Mucosa of descending colon (tissue), 3 donors: ENCODE measurements around the gene LATS2. TPM values are rescaled to one million over a fixed set of nuclear protein-coding genes. Genes with fewer than 3 reads are reported as not detected.
A peak's percentile ranks its signal among the peaks of the same experiment; 100 is the strongest.

Source experiments
- ATAC-seq: fragments of 200-7000 bp; cut with Tn5 transposase; one replicate; pipeline ENCODE4 v1.9.1; 2020; ENCODE audit warnings: mild to moderate bottlenecking, moderate library complexity
- DNase-seq, 3 donors: peaks; one replicate each; pipeline ENCODE4 v3.0.0-alpha.2; 2020
- H3K36me3 ChIP-seq: fragments of 200-600 bp; one replicate; pipeline ENCODE4 v1.8.0; 2021; ENCODE audit warnings: low read depth, mild to moderate bottlenecking
- H3K4me1 ChIP-seq: fragments of 200-600 bp; one replicate; pipeline ENCODE4 v1.8.0; 2021; ENCODE audit warnings: low read depth, mild to moderate bottlenecking
- H3K4me3 ChIP-seq: fragments of 200-600 bp; one replicate; pipeline ENCODE4 v1.8.0; 2021; ENCODE audit warnings: mild to moderate bottlenecking
- H3K9me3 ChIP-seq: fragments of 200-600 bp; one replicate; pipeline ENCODE4 v1.8.0; 2021; ENCODE audit warnings: mild to moderate bottlenecking
- intact Hi-C, 2 donors: fragments of 100-400 bp; cut with DNase I in 1 of 2; cut with micrococcal nuclease in 1 of 2; formaldehyde crosslinking; loops; one replicate each; pipeline versions ENCODE4 v1.11.0 to v1.11.1; 2022; cut with DNase I, micrococcal nuclease
- total RNA-seq, 3 donors: library from RNA; stranded (reverse); fragmentation: NEBNext Ultra II Directional in 2 of 3; extraction: Animal tissue kit (Norgen Biotek cat#: 25700) in 2 of 3; gene quantifications; one replicate each; pipeline versions ENCODE4 v1.2.1 to v1.2.4, GENCODE V29; 2021 to 2023
- TF ChIP-seq, protein P1 (sequence below): fragments of 200-600 bp; IDR thresholded peaks from one replicate; pipeline ENCODE4 v1.8.0; 2022; ENCODE audit warnings: antibody characterized with exemption, mild to moderate bottlenecking
- donor health status: DM: no; HTN: no; CAD: no; lungs with moderate emphysema.
- donor health status: DM: no; HTN: no; CAD: no.
- donor health status: DM: no; HTN: yes; CAD: no.

LATS2 gene
- total RNA-seq, 3 donors from 2014 or later, result 9.1 to 25.9 (median 10.3) TPM

DNA sequence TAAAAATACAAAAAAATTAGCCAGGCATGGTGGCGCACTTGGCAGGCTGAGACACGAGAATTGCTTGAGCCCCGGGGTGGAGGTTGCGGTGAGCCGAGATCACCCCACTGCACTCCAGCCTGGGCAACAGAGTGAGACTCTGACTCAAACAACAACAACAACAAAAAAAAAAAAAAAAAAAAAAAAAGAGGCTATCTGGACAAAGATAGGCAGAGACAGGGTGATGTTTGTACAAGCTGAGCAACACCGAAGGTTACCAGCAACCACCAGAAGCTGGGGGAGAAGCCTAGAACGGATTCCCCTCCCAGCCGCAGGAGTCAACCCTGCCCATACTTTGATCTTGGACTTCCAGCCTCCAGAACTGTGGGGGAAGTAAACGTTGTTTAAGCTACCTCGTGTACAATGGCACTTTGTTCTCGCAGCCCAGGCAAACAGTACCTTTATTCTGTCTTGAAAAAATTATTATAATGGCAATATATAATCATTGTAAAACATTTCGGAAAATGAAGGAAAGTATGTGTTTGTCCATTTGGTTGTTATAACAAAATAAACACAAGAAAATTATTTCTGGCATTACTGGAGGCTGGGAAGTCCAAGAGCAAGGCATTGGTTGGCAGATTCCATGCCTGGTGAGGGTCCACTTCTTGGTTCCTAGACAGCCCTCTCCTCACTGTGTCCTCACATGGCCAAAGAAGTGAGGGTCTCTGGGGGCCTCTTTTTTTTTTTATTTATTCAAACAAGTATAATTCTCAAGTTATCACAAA, 39.8 kb upstream of the LATS2 start:
- DNase-seq (no peak), ATAC-seq (peak; percentile 18)
- H3K4me3 ChIP-seq, result no peak overlapping the region
- H3K9me3 ChIP-seq, result no peaks in the 10 kb centered on the region
- H3K36me3 ChIP-seq, result no peaks in the 10 kb centered on the region
- H3K4me1 ChIP-seq, result no peaks in the 10 kb centered on the region
- intact Hi-C loops, result no loop called here
- TF ChIP-seq, protein P1, sequence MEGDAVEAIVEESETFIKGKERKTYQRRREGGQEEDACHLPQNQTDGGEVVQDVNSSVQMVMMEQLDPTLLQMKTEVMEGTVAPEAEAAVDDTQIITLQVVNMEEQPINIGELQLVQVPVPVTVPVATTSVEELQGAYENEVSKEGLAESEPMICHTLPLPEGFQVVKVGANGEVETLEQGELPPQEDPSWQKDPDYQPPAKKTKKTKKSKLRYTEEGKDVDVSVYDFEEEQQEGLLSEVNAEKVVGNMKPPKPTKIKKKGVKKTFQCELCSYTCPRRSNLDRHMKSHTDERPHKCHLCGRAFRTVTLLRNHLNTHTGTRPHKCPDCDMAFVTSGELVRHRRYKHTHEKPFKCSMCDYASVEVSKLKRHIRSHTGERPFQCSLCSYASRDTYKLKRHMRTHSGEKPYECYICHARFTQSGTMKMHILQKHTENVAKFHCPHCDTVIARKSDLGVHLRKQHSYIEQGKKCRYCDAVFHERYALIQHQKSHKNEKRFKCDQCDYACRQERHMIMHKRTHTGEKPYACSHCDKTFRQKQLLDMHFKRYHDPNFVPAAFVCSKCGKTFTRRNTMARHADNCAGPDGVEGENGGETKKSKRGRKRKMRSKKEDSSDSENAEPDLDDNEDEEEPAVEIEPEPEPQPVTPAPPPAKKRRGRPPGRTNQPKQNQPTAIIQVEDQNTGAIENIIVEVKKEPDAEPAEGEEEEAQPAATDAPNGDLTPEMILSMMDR, result no peak

DNA sequence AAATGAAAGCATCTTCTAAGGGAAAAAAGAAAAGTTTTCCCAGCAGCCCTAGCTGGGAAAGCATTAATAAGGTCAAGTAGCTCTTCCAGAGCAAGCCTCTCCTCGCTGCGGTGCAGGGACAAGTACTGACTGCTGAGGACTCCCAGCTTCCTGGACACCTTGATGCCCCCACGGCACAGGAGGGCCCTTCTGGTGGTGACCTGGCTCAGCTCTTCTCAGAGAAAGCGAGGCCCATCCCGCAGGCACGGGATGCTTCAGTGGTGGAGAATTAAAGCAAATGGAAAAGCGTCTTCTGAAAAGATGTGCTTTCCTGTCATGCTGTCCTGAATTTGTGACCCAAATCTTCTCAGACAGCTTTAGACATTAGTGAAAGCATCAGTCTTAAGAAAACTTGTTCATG, 38.8 kb upstream of the LATS2 start:
- Histone ChIP-seq H3K36me3 (no peaks in the 10 kb centered on the region), H3K4me3 (no peak overlapping the region), H3K4me1 (no peaks in the 10 kb centered on the region), H3K9me3 (no peaks in the 10 kb centered on the region)
- ATAC-seq (no peak), DNase-seq (no peak)
- intact Hi-C loops, result no loop called here
- TF ChIP-seq, protein P1, result no peak

DNA sequence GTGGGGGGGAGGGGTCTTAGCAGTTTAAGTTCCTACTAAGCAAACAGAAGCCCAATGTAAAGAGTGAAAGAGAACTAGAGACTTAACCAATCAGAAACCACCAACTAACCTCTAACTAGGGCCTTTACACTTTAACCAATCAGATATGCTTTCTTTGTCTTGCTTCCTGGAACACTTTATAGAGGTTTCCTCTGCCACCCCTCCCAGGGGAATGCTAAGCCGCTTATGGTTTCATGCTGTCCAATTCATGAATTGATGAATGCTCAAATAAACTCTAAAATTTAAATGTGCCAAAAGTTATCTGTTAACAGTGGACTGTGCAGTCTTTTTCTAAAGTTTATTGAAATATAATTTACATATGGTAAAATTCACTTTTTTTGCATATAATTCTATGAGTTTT, 33.9 kb upstream of the LATS2 start:
- no peak overlapping the region for H3K4me3 ChIP-seq
- no peaks in the 10 kb centered on the region for H3K9me3 ChIP-seq
- TF ChIP-seq, protein P1, result no peak
- H3K4me1 ChIP-seq, result no peaks in the 10 kb centered on the region
- no peak for ATAC-seq
- H3K36me3 ChIP-seq, result no peaks in the 10 kb centered on the region
- intact Hi-C loops, result no loop called here
- no peak for DNase-seq

DNA sequence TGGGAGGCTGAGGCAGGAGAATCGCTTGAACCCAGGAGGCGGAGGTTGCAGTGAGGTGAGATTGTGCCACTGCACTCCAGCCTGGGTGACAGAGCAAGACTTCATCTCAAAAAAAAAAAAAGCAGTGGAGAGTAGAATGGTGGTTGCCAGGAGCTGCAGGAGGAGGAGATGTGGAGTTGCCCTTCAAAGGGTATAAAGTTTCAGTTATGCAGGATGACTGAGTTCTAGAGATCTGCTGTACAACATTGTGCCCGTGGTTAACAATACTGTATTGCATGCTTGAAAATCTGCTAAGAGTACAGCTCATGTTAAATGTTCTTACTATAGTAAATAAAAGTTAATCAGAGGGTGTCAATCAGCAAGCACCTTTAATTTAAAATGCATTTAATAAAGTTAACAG, 28.4 kb upstream of the LATS2 start:
- TF ChIP-seq, protein P1, result no peak
- H3K4me1 ChIP-seq, result no peaks in the 10 kb centered on the region
- H3K36me3 ChIP-seq, result no peaks in the 10 kb centered on the region
- DNase-seq (no peak), ATAC-seq (no peak)
- intact Hi-C loops, result no loop called here
- H3K4me3 ChIP-seq, result no peak overlapping the region
- H3K9me3 ChIP-seq, result no peaks in the 10 kb centered on the region

DNA sequence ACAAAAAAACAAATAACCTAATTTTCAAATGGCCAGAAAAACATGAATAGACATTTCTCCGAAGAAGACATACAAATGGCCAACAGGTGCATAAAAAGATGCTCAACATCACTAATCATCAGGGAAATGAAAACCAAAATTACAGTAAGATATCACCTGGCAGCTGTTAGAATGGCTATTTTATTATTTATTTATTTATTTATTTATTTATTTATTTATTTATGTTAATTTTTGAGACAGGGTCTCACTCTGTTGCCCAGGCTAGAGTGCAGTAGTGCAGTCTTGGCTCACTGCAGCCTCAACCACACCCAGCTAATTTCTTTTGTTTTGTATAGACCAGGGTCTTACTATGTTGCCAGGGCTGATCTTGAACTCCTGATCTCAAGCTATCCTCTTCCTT, 27.1 kb upstream of the LATS2 start:
- no peaks in the 10 kb centered on the region for H3K36me3 ChIP-seq
- H3K4me1 ChIP-seq, result no peaks in the 10 kb centered on the region
- ATAC-seq, result no peak
- DNase-seq, result no peak
- H3K4me3 ChIP-seq, result no peak overlapping the region
- TF ChIP-seq, protein P1, result no peak
- intact Hi-C loops, result no loop called here
- no peaks in the 10 kb centered on the region for H3K9me3 ChIP-seq
